C4-2B (cell line): ENCODE data around the gene MRPL55.

Source experiments
- ZFX ChIP-seq: fragments of 450-650 bp; IDR thresholded peaks from 2 replicates; pipeline ENCODE4 v1.6.1; 2017
- TF ChIP-seq, protein P1 (sequence below): fragments of 450-650 bp; conservative IDR thresholded peaks from 2 replicates; pipeline ENCODE4 v1.5.1; 2017; ENCODE audit warnings: mild to moderate bottlenecking

DNA sequence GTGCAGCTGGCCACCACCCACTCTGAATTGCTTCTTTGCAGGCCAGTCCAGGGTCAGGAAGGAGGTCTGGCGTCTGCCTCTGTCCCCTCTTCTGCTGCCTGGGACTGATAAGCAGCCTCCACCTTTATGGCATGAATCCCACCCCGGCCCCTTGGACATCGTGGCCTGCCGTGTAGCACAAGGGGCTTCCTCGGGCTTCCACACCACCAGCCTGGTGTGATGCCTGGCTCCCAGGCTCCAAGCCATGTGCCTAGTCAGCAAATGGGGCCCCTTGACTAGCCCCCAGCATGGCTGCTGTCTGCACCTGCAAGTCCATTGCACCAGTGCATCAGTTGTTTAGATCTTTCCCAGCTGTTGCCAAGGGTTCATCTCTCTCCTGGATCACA, 36.4 kb downstream of the MRPL55 start:
- TF ChIP-seq, protein P1, sequence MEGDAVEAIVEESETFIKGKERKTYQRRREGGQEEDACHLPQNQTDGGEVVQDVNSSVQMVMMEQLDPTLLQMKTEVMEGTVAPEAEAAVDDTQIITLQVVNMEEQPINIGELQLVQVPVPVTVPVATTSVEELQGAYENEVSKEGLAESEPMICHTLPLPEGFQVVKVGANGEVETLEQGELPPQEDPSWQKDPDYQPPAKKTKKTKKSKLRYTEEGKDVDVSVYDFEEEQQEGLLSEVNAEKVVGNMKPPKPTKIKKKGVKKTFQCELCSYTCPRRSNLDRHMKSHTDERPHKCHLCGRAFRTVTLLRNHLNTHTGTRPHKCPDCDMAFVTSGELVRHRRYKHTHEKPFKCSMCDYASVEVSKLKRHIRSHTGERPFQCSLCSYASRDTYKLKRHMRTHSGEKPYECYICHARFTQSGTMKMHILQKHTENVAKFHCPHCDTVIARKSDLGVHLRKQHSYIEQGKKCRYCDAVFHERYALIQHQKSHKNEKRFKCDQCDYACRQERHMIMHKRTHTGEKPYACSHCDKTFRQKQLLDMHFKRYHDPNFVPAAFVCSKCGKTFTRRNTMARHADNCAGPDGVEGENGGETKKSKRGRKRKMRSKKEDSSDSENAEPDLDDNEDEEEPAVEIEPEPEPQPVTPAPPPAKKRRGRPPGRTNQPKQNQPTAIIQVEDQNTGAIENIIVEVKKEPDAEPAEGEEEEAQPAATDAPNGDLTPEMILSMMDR = no peak
- TF ChIP-seq ZFX = no peak
